K562 (cell line): ENCODE results near the gene NOL4L. TPM values are rescaled to one million over a fixed set of nuclear protein-coding genes. Genes with fewer than 3 reads are reported as not detected.

Experiments
- ATAC-seq: fragments of 200-7000 bp; cut with Tn5 transposase; 3 replicates; pipeline ENCODE4 v1.9.1; 2020; ENCODE audit warnings: moderate library complexity
- BruUV-seq: library from RNA; stranded (reverse); fragments of 400-500 nt; replicated peaks from 2 replicates; lab custom pipeline; 2021; lab: Mats Ljungman, UMichigan
- CTCF ChIA-PET: fragments of 300-600 bp; formaldehyde crosslinking; extraction: SDS; loops from one replicate; lab custom pipeline; 2021; ENCODE audit warnings: low intra/inter-chr PET ratio; lab: Yijun Ruan, JAX
- POLR2A ChIA-PET: fragments of 300-600, 350-650 bp; sonication (Branson Sonifier 250); formaldehyde crosslinking; extraction: SDS; loops from one replicate; lab custom pipeline; 2021; ENCODE audit warnings: antibody characterized with exemption, inconsistent platforms; lab: Yijun Ruan, JAX
- DNase-seq, 4 experiments: peaks; one replicate each; pipeline versions ENCODE4 v3.0.0 to v3.0.0-alpha.2; 2011 to 2018; ENCODE audit warnings: low spot score in 3 of 4, mixed read lengths in 3 of 4; ENCODE audit errors: extremely low read depth in 1 of 4
- FAIRE-seq: peaks from 2 replicates; lab custom pipeline; 2011; peaks lifted over from hg19 to GRCh38; lab: Jason Lieb, UNC
- H2AFZ ChIP-seq: 2 replicates; pipeline ENCODE4 v1.6.0; 2011; ENCODE audit warnings: low read depth, low read length, control low read depth, inconsistent platforms
- H3K27ac ChIP-seq: fragments of 200-600 bp; 3 replicates; pipeline ENCODE4 v1.8.0; 2011; ENCODE audit warnings: low read depth, mild to moderate bottlenecking, control low read depth, inconsistent platforms, low read length, moderate library complexity, mixed read lengths; ENCODE audit errors: extremely low read depth
- H3K27me3 ChIP-seq, 2 experiments: fragments of 300-600 bp in 1 of 2; 2 replicates in 1 of 2; 3 replicates in 1 of 2; pipeline versions ENCODE4 v1.6.0 to v1.8.0; 2011; ENCODE audit warnings: inconsistent platforms in 2 of 2, low read length in 2 of 2, mild to moderate bottlenecking in 1 of 2, mixed read lengths in 1 of 2, moderate library complexity in 1 of 2; ENCODE audit not compliant: control insufficient read depth in 2 of 2, insufficient read depth in 2 of 2
- H3K36me3 ChIP-seq: fragments of 300-600 bp; 3 replicates; pipeline ENCODE4 v1.8.0; 2011; ENCODE audit warnings: mild to moderate bottlenecking, low read length, inconsistent platforms; ENCODE audit not compliant: control insufficient read depth, insufficient read depth
- H3K4me1 ChIP-seq, 2 experiments: fragments of 200-600 bp in 1 of 2; replicated peaks in 1 of 2; 2 replicates in 1 of 2; 3 replicates in 1 of 2; pipeline versions ENCODE4 v1.5.1 to v1.8.0; 2011; ENCODE audit warnings: inconsistent platforms in 2 of 2, low read length in 2 of 2, mild to moderate bottlenecking in 1 of 2, mixed read lengths in 1 of 2, moderate library complexity in 1 of 2; ENCODE audit not compliant: control insufficient read depth in 2 of 2, insufficient read depth in 2 of 2
- H3K4me2 ChIP-seq: 2 replicates; pipeline ENCODE4 v1.6.1; 2011; ENCODE audit warnings: low read length, control low read depth, inconsistent platforms, mixed read lengths; ENCODE audit not compliant: insufficient read depth
- H3K4me3 ChIP-seq: fragments of 200-600 bp; sonication (generic), shearing (Covaris generic); 2 replicates; pipeline ENCODE4 v1.5.1; 2016; ENCODE audit warnings: control low read depth, inconsistent platforms
- H3K79me2 ChIP-seq: fragments of 200-600 bp; 3 replicates; pipeline ENCODE4 v1.8.0; 2011; ENCODE audit warnings: low read length, inconsistent platforms; ENCODE audit not compliant: control insufficient read depth, insufficient read depth
- H3K9ac ChIP-seq, 2 experiments: 2 replicates each; pipeline versions ENCODE4 v1.6.0 to v1.6.1; 2011; ENCODE audit warnings: low read depth in 2 of 2, low read length in 2 of 2, control low read depth in 1 of 2, inconsistent platforms in 1 of 2, mild to moderate bottlenecking in 1 of 2, mixed read lengths in 1 of 2; ENCODE audit not compliant: insufficient read depth in 1 of 2
- H3K9me1 ChIP-seq: one replicate; pipeline ENCODE4 v1.6.0; 2011; ENCODE audit warnings: inconsistent platforms, mild to moderate bottlenecking, low read length, moderate library complexity; ENCODE audit not compliant: control insufficient read depth, insufficient read depth
- H3K9me3 ChIP-seq: replicated peaks from 2 replicates; pipeline ENCODE4 v1.5.1; 2011; ENCODE audit warnings: low read depth, low read length, inconsistent platforms; ENCODE audit not compliant: control insufficient read depth, insufficient read depth
- H4K20me1 ChIP-seq: replicated peaks from 2 replicates; pipeline ENCODE4 v1.6.1; 2011; ENCODE audit warnings: low read length, inconsistent platforms, mixed read lengths; ENCODE audit not compliant: control insufficient read depth, insufficient read depth
- FOXP1 ChIP-seq: sonication (generic); formaldehyde crosslinking; IDR thresholded peaks from 2 replicates; pipeline ENCODE4 v1.8.0; 2022; ENCODE audit warnings: mild to moderate bottlenecking, missing genetic modification reagents
- GATAD2B ChIP-seq: fragments of 450-650 bp; IDR thresholded peaks from 2 replicates; pipeline ENCODE4 v1.6.1; 2017; ENCODE audit warnings: mild to moderate bottlenecking, borderline replicate concordance
- JUNB ChIP-seq: fragments of 450-650 bp; formaldehyde crosslinking; conservative IDR thresholded peaks from 2 replicates; pipeline ENCODE4 v1.4.0; 2020; ENCODE audit warnings: mild to moderate bottlenecking
- MAZ ChIP-seq, 2 experiments: fragments of 450-650 bp in 1 of 2; sonication (generic) in 1 of 2; formaldehyde crosslinking; IDR thresholded peaks in 1 of 2; conservative IDR thresholded peaks in 1 of 2; 2 replicates each; pipeline versions ENCODE4 v1.4.0 to v1.5.0; 2020; ENCODE audit warnings: mild to moderate bottlenecking in 1 of 2, missing genetic modification reagents in 1 of 2
- MEF2A ChIP-seq: IDR thresholded peaks from 2 replicates; pipeline ENCODE4 v1.6.1; 2011; ENCODE audit warnings: low read depth, mild to moderate bottlenecking, low read length, moderate library complexity; ENCODE audit not compliant: control insufficient read depth
- RFX5 ChIP-seq: IDR thresholded peaks from 2 replicates; pipeline ENCODE4 v1.6.1; 2011; ENCODE audit warnings: low read depth, mild to moderate bottlenecking, improper control_type of control experiment, low read length
- SOX6 ChIP-seq: fragments of 450-650 bp; IDR thresholded peaks from 2 replicates; pipeline ENCODE4 v1.6.1; 2014; ENCODE audit warnings: mild to moderate bottlenecking
- ZNF316 ChIP-seq: fragments of 450-650 bp; IDR thresholded peaks from 2 replicates; pipeline ENCODE4 v1.6.1; 2016
- WGBS: fragments of 100-300 bp; shearing (Covaris generic); methylation state at CpG from one replicate; pipeline ENCODE4 v1.1.6; 2016; ENCODE audit warnings: low coverage, mixed read lengths; ENCODE audit not compliant: insufficient coverage; ENCODE audit errors: missing lambda C conversion rate; 5-methylcytosine and 5-hydroxymethylcytosine counted together
- in situ Hi-C: fragments of 300-500 bp; cut with MboI; formaldehyde crosslinking; loops from 4 replicates; pipeline ENCODE4 v1.15.0; 2018; ENCODE audit warnings: inconsistent platforms, mixed read lengths
- intact Hi-C: fragments of 100-400 bp; cut with micrococcal nuclease; formaldehyde crosslinking; loops from 2 replicates; pipeline ENCODE4 v1.14.2; 2022
- polyA plus RNA-seq, 8 experiments: library from polyadenylated mRNA; depleted of rRNA in 4 of 8; stranded (reverse) in 5 of 8; unstranded in 3 of 8; fragments of >200 nt; fragmentation: Nextera tagmentation in 2 of 8; fragmentation: Illumina TruSeq in 1 of 8; extraction: Ambion mirVana in 2 of 8; extraction: Trizol in 1 of 8; gene quantifications; 2 replicates each; pipeline versions ENCODE4 v1.2.1 to v1.2.3, GENCODE V29; 2011 to 2014; ENCODE audit warnings: inconsistent platforms in 1 of 8, missing spikeins in 1 of 8
- total RNA-seq, 7 experiments: library from RNA; depleted of rRNA in 6 of 7; stranded (reverse); fragments of >200 nt in 6 of 7; fragmentation: Illumina TruSeq in 2 of 7; extraction: Trizol in 2 of 7; gene quantifications; 2 replicates each; pipeline versions ENCODE4 v1.2.1 to v1.2.3, GENCODE V29; 2011 to 2021; ENCODE audit warnings: low replicate concordance in 1 of 7
- TF ChIP-seq, protein P1 (sequence below): sonication (generic); IDR thresholded peaks from 2 replicates; pipeline ENCODE4 v1.6.1; 2016
- TF ChIP-seq, protein P2 (sequence below): conservative IDR thresholded peaks from 2 replicates; pipeline ENCODE4 v1.6.1; 2011; ENCODE audit warnings: low read depth, mild to moderate bottlenecking, low read length; ENCODE audit not compliant: control insufficient read depth
- TF ChIP-seq, protein P3 (sequence below): IDR thresholded peaks from 3 replicates; pipeline ENCODE4 v1.6.1; 2011; ENCODE audit warnings: borderline replicate concordance, mild to moderate bottlenecking, moderate library complexity; ENCODE audit not compliant: insufficient read length; ENCODE audit errors: extremely low read depth
- TF ChIP-seq, protein P4 (sequence below): fragments of 450-650 bp; IDR thresholded peaks from 2 replicates; pipeline ENCODE4 v1.6.1; 2018; ENCODE audit not compliant: partially characterized antibody

The NOL4L gene
- total and polyA plus RNA-seq, 9 of the 15 experiments (the other 6 are each of a cell fraction or from before 2014, with no cell fraction given) = 5.1 to 36.2 (median 13.6) TPM

DNA sequence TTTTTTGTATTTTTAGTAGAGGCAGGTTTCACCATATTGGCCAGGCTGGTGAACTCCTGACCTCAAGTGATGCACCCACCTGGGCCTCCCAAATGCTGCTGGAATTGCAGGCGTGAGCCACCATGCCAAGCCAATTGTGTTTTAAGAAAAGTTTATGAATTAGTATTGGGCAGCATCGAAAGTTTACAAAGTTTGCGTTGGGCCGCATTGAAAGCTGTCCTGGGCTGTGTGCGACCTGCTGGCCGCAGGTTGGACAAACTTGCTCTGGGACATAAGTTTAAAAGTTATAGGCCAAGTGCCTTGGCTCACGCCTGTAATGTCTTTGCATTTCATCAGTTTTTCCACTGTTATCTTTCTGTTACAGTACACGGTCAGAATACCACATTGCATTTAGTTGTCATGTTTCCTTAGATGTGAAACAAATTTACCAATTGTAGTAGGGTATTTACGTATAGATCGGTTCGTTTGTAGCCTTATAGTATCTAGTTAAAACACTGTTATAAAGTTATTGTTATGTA, 187.5 kb downstream of the NOL4L start:
- peak; percentile 80 for FAIRE-seq
- DNase-seq = peak in 2 of 4 experiments; percentile 22 to 63
- in situ Hi-C loops = no loop called here
- TF ChIP-seq MAZ (CRISPR knock-in tag; conservative IDR thresholded peaks at IDR 0.05 in 1 of 2, IDR thresholded peaks at IDR 0.05 in 1 of 2) = 0 out of 4 replicates have a peak, but pooled peaks of 1 of the 2 experiments have one; percentile 25
- TF ChIP-seq MEF2A = no peak
- TF ChIP-seq, protein P1, sequence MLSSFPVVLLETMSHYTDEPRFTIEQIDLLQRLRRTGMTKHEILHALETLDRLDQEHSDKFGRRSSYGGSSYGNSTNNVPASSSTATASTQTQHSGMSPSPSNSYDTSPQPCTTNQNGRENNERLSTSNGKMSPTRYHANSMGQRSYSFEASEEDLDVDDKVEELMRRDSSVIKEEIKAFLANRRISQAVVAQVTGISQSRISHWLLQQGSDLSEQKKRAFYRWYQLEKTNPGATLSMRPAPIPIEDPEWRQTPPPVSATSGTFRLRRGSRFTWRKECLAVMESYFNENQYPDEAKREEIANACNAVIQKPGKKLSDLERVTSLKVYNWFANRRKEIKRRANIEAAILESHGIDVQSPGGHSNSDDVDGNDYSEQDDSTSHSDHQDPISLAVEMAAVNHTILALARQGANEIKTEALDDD = no peak
- TF ChIP-seq FOXP1 (CRISPR knock-in tag) = peak; percentile 64; the same call in 1 of the 2 replicates
- TF ChIP-seq, protein P2, sequence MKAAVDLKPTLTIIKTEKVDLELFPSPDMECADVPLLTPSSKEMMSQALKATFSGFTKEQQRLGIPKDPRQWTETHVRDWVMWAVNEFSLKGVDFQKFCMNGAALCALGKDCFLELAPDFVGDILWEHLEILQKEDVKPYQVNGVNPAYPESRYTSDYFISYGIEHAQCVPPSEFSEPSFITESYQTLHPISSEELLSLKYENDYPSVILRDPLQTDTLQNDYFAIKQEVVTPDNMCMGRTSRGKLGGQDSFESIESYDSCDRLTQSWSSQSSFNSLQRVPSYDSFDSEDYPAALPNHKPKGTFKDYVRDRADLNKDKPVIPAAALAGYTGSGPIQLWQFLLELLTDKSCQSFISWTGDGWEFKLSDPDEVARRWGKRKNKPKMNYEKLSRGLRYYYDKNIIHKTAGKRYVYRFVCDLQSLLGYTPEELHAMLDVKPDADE = no peak
- no peak for TF ChIP-seq RFX5
- no peak for TF ChIP-seq JUNB (CRISPR knock-in tag)
- TF ChIP-seq, protein P3, sequence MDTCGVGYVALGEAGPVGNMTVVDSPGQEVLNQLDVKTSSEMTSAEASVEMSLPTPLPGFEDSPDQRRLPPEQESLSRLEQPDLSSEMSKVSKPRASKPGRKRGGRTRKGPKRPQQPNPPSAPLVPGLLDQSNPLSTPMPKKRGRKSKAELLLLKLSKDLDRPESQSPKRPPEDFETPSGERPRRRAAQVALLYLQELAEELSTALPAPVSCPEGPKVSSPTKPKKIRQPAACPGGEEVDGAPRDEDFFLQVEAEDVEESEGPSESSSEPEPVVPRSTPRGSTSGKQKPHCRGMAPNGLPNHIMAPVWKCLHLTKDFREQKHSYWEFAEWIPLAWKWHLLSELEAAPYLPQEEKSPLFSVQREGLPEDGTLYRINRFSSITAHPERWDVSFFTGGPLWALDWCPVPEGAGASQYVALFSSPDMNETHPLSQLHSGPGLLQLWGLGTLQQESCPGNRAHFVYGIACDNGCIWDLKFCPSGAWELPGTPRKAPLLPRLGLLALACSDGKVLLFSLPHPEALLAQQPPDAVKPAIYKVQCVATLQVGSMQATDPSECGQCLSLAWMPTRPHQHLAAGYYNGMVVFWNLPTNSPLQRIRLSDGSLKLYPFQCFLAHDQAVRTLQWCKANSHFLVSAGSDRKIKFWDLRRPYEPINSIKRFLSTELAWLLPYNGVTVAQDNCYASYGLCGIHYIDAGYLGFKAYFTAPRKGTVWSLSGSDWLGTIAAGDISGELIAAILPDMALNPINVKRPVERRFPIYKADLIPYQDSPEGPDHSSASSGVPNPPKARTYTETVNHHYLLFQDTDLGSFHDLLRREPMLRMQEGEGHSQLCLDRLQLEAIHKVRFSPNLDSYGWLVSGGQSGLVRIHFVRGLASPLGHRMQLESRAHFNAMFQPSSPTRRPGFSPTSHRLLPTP = no peak
- TF ChIP-seq GATAD2B = no peak
- peak; percentile 84 for TF ChIP-seq SOX6
- TF ChIP-seq ZNF316 = no peak
- TF ChIP-seq, protein P4, sequence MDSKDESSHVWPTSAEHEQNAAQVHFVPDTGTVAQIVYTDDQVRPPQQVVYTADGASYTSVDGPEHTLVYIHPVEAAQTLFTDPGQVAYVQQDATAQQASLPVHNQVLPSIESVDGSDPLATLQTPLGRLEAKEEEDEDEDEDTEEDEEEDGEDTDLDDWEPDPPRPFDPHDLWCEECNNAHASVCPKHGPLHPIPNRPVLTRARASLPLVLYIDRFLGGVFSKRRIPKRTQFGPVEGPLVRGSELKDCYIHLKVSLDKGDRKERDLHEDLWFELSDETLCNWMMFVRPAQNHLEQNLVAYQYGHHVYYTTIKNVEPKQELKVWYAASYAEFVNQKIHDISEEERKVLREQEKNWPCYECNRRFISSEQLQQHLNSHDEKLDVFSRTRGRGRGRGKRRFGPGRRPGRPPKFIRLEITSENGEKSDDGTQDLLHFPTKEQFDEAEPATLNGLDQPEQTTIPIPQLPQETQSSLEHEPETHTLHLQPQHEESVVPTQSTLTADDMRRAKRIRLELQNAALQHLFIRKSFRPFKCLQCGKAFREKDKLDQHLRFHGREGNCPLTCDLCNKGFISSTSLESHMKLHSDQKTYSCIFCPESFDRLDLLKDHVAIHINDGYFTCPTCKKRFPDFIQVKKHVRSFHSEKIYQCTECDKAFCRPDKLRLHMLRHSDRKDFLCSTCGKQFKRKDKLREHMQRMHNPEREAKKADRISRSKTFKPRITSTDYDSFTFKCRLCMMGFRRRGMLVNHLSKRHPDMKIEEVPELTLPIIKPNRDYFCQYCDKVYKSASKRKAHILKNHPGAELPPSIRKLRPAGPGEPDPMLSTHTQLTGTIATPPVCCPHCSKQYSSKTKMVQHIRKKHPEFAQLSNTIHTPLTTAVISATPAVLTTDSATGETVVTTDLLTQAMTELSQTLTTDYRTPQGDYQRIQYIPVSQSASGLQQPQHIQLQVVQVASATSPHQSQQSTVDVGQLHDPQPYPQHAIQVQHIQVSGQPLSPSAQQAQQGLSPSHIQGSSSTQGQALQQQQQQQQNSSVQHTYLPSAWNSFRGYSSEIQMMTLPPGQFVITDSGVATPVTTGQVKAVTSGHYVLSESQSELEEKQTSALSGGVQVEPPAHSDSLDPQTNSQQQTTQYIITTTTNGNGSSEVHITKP = no peak

More for the DNA sequence above, 187.5 kb downstream of the NOL4L start:
- Histone ChIP-seq H3K4me1 (peaks cover 7 to 8% of the 10 kb centered on the region in 2 experiments; a peak in 4 of 5 replicates), H3K27ac (peak overlapping the region; percentile 77), H3K4me3 (no peak overlapping the region), H3K9me3 (no peaks in the 10 kb centered on the region), H3K79me2 (peaks cover 59% of the 10 kb centered on the region), H4K20me1 (no peaks in the 10 kb centered on the region), H3K9me1 (no peaks in the 10 kb centered on the region), H3K27me3 (no peaks in the 10 kb centered on the region), H3K9ac (peak overlapping the region in 1 of 2 experiments; percentile 55; a peak in 3 of 4 replicates), H3K4me2 (peak overlapping the region; percentile 48; the same call in 1 of the 2 replicates), H3K36me3 (peaks cover 18% of the 10 kb centered on the region), H2AFZ (peak overlapping the region; percentile 38; the same call in 1 of the 2 replicates)
- ChIA-PET CTCF (interaction anchor here (0.6 kb wide), 1 partner anchor 255 kb away, joined by 3 read pairs; no protein-coding TSS in a partner anchor), POLR2A (interaction anchor here (0.8 to 1.8 kb wide), 2 partner anchors 11 to 13 kb away, joined by 5 to 6 read pairs; no protein-coding TSS in a partner anchor)
- 20% methylated on average over 11 of the region's 11 CpGs for WGBS
- BruUV-seq = no TSS peak
- ATAC-seq = peak; percentile 91
- intact Hi-C loops = loop anchor here (2.0 kb wide), 1 partner anchor 39 kb away; the partner anchor contains the start of gene ASXL1
